ENCODE results near the gene MTMR12.
A peak's percentile ranks its signal among the peaks of the same experiment; 100 is the strongest.

Gene MTMR12, protein sequence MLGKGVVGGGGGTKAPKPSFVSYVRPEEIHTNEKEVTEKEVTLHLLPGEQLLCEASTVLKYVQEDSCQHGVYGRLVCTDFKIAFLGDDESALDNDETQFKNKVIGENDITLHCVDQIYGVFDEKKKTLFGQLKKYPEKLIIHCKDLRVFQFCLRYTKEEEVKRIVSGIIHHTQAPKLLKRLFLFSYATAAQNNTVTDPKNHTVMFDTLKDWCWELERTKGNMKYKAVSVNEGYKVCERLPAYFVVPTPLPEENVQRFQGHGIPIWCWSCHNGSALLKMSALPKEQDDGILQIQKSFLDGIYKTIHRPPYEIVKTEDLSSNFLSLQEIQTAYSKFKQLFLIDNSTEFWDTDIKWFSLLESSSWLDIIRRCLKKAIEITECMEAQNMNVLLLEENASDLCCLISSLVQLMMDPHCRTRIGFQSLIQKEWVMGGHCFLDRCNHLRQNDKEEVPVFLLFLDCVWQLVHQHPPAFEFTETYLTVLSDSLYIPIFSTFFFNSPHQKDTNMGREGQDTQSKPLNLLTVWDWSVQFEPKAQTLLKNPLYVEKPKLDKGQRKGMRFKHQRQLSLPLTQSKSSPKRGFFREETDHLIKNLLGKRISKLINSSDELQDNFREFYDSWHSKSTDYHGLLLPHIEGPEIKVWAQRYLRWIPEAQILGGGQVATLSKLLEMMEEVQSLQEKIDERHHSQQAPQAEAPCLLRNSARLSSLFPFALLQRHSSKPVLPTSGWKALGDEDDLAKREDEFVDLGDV

DNA sequence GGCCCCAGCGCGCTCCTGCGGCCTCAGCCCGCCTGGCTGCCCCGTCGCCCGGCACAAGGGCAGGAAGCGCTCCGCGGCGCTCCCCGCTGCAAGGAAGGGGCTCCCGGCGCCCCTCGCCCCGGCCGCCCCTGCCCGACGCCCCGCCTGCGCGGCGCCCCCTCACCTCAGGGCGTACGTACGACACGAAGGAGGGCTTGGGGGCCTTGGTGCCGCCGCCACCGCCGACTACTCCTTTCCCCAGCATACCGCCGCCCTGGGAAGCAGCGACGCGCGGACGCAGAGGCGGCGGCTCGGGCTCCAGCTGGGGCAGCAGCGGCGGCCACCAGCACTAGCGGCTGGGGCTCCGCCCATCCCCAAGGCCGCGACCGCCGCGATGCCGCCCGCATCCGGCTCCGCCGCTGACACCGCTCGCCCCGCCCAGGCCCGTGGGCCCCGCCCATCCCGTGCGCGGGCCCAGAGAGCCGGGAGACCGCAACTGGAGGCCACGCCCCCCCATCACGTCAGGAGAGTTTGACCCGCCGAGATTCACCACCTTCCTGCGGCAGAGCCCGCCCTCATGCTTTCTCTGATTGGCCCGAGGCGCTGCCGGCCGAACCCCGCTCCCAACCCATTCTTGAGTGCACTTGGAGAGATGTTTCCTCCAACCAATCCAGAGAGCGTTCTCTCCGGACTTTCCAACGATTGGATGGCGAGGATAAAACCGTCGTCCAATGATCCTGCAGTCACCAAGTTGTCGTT lies at the start of gene MTMR12:
Gene MTMR12 (minus strand): TSS at position 345 of the 738 bp plus-strand sequence. CDS start 101 bp downstream, at position 244.
- peak; percentile 96 for TF ChIP-seq POLR2A (IDR thresholded peaks at IDR 0.05; ENCODE audit: low read depth, low read length)
- DNase-seq (ENCODE audit: insufficient read length, low spot score) = peak; percentile 99

DNA sequence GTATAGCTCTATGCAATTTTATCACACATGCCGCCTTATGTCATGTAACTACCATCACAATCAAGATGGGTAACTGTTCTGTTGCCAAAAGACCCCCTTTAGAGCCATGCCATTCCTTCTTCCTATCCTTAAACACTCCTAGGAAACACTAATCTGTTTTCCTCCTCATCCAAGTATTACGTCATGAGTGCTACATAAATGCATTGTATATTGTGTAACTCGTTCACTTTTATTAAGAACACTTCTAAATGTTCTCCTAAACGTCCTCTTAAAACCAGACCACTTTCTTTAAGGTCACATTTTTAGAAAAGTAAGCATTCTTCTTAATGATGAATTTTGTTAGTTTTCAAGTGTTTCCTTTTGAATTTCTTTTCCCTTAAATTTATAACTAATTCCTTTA lies 49.8 kb upstream of the MTMR12 start:
- peak; percentile 36 for FAIRE-seq
- no peak for DNase-seq (ENCODE audit: insufficient read length, low spot score)
- no peak for TF ChIP-seq POLR2A (IDR thresholded peaks at IDR 0.05; ENCODE audit: low read depth, low read length)

More for the DNA sequence above, at the start of gene MTMR12:
- FAIRE-seq = peak; percentile 96

DNA sequence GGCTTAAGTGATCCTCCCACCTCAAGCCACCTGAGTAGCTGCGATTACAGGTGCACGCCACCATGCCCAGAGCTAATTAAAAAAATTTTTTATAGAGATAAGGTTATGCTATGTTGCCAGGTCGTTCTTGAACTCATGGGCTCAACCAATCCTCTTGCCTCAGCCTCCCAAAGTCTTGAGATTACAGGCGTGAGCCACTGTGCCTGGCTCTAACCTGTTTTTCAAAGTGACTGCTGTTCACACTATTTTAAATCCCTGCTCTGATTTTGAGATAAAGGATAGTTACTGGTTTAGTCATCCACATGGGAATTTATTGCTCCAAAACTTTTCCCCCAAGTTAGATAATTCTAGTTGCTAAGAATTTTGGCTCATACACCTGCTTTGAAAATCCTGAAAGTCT lies 48.2 kb upstream of the MTMR12 start:
- no peak for TF ChIP-seq POLR2A (IDR thresholded peaks at IDR 0.05; ENCODE audit: low read depth, low read length)
- no peak for DNase-seq (ENCODE audit: insufficient read length, low spot score)
- FAIRE-seq = peak; percentile 30

DNA sequence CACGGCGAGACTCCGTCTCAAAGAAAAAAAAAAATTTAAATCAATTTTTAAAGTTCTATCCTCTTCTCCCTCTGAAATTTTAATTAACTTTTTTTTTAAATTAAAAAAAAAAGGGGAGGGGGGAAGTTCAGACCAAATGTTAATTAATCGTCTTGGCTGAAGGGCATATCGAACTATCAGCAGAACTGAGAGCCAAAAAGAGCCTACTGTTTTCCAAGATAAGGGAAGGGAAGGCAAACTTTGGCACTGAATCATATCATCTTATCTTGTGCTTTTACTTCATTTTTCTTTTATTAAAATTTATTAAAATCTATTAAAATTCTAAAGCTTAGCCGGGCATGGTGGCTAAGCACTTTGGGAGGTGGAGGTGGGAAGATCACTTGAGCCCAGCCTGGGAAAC lies 45.9 kb upstream of the MTMR12 start:
- FAIRE-seq = no peak
- DNase-seq (ENCODE audit: insufficient read length, low spot score) = no peak
- no peak for TF ChIP-seq POLR2A (IDR thresholded peaks at IDR 0.05; ENCODE audit: low read depth, low read length)

DNA sequence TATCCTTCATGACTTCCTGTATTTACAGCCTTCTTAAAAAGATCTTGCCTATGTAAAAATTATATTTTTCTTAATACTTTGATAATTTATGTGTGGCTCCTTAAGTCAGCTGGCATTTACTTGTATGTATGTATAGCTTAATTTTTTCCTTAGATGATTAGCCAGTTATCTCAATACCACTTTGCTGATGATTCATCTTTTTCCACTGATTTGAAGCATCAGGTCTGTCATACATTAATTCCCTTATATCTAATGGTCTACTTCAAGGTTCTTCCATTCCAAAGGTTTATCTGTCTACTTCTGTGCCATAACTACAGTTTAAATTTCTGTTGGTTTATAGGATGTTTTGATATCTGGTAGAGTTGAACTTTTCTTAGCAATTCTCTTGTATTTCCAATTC lies 44.9 kb upstream of the MTMR12 start:
- DNase-seq (ENCODE audit: insufficient read length, low spot score) = no peak
- no peak for TF ChIP-seq POLR2A (IDR thresholded peaks at IDR 0.05; ENCODE audit: low read depth, low read length)
- no peak for FAIRE-seq

DNA sequence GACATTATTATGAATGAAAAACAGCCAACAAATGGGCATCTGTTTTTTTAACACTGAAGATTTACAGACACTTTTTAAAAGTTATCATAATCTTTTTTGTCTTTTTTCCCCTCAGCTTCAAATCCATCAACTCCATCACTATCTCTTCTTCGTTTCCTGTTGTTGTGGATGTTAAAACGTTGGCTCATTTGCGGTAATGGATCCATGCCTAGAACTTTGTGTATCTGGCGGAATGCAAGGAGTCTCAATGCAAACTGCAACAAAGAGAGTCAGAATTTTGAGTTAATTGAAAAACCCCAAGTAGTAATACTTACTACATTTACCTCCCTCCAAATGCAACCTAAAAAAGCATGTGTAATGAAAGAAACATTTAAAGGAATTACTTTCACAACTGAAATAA lies 42.9 kb upstream of the MTMR12 start:
- DNase-seq (ENCODE audit: insufficient read length, low spot score) = no peak
- TF ChIP-seq POLR2A (IDR thresholded peaks at IDR 0.05; ENCODE audit: low read depth, low read length) = no peak
- no peak for FAIRE-seq

DNA sequence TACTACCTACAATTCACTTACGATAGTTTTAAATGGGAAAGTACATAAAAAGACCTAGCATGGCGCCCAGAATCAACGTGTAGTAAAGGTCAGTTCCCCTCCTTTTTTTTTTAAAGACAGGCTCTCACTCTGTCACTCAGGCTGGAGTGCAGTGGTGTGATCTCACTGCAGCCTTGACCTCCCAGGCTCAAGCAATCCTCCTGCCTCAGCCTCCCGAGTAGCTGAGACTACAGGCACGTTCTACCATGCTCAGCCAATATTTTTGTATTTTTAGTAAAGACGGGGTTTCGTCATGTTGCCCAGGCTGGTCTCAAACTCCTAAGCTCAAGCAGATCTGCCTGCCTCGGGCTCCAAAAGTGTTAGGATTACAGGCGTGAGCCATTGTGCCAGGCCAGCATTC lies 40.7 kb upstream of the MTMR12 start:
- no peak for TF ChIP-seq POLR2A (IDR thresholded peaks at IDR 0.05; ENCODE audit: low read depth, low read length)
- no peak for FAIRE-seq
- DNase-seq (ENCODE audit: insufficient read length, low spot score) = no peak

DNA sequence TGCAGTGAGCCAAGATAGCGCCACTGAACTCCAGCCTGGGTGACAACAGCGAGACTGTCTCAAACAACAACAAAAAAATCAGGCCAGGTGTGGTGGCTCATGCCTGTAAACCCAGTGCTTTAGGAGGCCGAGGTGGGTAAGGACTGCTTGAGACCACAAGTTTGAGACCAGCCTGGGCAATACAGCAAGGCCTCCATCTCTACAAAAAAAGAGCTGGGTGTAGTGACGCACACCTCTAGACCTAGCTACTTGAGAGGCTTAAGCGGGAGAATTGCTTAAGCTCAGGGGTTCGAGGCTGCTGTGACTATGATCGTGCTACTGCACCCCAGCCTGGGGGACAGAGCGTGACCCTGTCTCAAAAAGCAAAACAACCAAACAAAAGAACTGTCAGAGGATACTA lies 39.9 kb upstream of the MTMR12 start:
- DNase-seq (ENCODE audit: insufficient read length, low spot score) (no peak), FAIRE-seq (no peak)
- no peak for TF ChIP-seq POLR2A (IDR thresholded peaks at IDR 0.05; ENCODE audit: low read depth, low read length)

DNA sequence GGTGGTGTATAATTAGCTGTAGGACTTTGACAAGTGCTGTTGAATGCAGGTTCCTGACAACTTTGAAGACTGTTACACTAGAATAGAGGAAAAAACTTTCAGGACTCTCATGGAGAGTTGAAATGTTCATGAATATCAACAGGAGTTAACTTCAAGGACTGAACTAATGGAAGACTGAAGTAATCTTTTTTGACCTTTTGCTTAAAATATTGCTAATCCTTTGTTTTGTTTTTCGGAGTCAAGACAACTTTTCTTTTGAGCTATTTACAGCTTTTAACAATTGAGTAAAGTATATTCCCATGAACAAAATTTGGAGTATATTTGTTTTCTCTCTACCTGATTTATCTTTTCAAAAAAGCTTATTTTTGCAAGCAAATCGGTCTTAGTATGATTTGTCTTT lies 34.1 kb upstream of the MTMR12 start:
- FAIRE-seq (no peak), DNase-seq (ENCODE audit: insufficient read length, low spot score) (no peak)
- TF ChIP-seq POLR2A (IDR thresholded peaks at IDR 0.05; ENCODE audit: low read depth, low read length) = no peak

DNA sequence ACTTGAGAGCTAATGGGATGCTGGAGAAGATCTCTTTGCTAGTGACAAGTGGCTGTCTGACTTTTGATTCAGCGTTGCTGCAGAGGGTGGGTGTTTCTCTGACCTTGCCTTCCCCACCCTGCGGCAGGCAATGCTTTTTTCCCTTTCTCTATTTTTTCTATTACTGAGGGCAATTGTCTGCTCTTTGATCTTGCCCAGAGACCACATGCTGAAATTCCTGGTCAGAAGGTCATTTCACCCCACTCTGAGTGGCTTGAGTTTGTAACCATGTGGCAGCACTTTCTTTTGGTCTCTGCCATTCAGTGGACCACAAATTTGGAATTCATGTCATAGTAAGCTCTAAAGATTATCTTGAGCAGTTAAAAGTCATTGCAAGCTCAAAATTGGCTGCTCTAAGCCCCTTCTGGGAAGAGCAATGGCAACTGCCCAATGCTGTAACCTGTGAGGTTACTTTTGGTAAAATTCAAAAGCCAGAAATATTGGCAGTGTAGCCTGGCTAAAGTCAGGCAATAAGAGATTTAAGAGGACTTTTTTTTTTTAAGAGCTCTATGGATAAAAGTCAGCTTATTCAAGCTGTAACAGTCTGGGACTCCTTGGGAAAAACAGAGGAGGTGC lies 30.4 kb upstream of the MTMR12 start:
- FAIRE-seq (no peak), DNase-seq (ENCODE audit: insufficient read length, low spot score) (no peak)
- TF ChIP-seq POLR2A (IDR thresholded peaks at IDR 0.05; ENCODE audit: low read depth, low read length) = no peak

DNA sequence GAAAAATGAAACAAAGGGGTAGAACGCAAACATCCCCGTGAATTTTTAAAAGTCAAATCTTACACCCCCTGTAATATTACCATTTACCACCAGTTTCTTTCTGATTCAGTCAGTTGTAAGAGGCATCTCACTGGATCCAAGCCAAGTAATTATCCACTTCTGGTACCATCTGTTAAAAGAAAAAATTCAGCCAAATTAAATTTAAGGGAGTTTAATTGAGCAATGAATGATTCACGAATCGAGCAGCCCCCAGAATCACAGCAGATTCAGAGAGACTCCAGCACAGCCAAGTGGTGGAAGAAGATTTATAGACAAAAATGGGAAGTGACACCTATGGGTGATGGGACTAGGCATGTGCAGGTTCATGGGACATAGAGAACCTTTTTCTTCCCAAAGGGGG lies 29.9 kb upstream of the MTMR12 start:
- FAIRE-seq (no peak), DNase-seq (ENCODE audit: insufficient read length, low spot score) (no peak)
- TF ChIP-seq POLR2A (IDR thresholded peaks at IDR 0.05; ENCODE audit: low read depth, low read length) = no peak

DNA sequence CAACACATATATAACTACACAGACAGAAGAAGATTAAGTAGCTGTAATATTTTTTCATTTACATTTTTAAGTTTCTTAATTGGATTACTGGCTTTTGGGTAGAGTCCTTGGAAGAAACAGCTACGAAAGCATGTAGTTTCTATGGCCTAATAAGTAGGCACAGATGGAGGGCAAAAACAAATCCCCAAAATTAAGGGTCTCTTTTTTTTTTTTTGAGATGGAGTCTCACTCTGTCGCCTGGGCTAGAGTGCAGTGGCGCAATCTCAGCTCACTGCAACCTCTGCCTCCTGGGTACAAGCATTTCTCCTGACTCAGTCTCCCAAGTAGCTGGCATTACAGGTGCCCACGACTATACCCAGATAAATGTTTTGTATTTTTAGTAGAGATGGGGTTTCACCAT lies 27.1 kb upstream of the MTMR12 start:
- no peak for TF ChIP-seq POLR2A (IDR thresholded peaks at IDR 0.05; ENCODE audit: low read depth, low read length)
- FAIRE-seq (no peak), DNase-seq (ENCODE audit: insufficient read length, low spot score) (no peak)

DNA sequence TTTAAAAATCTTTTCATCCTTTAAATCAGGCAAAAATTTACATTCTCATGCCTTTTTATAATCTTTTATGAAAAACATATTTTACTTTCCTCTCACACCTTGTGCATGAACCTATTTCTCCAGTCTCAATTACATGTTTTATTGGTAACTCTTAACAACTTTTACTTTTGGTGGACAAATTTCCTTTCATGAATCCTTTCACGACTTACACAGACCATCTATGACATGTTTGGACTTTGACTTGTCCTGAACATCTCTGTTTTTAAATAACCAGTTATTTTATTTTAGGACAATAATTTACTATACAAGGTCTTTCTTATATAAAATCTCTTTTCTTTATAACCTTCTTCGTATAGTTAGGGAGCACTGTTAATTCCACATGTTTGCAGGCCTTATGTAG lies 26.5 kb upstream of the MTMR12 start:
- FAIRE-seq (no peak), DNase-seq (ENCODE audit: insufficient read length, low spot score) (no peak)
- no peak for TF ChIP-seq POLR2A (IDR thresholded peaks at IDR 0.05; ENCODE audit: low read depth, low read length)

DNA sequence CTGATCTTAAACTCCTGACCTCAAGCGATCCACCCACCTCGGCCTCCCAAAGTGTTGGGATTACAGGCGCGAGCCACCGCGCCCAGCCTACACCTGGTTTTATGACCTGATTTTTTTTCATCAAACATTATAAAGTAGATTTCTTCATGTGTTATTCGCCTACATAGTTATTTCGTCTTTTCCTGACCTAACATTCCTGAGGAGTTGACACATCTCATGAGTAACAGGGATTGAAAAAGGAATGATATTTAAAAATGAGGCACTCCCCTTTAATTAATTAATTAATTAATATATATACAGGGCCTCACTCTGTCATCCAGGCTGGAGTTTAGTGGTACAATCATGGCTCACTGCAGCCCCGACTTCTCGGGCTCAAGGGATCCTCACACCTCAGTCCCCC lies 20.2 kb upstream of the MTMR12 start:
- no peak for DNase-seq (ENCODE audit: insufficient read length, low spot score)
- FAIRE-seq = no peak

More for the DNA sequence above, 20.2 kb upstream of the MTMR12 start:
- no peak for TF ChIP-seq POLR2A (IDR thresholded peaks at IDR 0.05; ENCODE audit: low read depth, low read length)

Measured in H54 (cell line).